ENCODE results near the gene UROC1.
A peak's percentile ranks its signal among the peaks of the same experiment; 100 is the strongest.

Gene UROC1

DNA sequence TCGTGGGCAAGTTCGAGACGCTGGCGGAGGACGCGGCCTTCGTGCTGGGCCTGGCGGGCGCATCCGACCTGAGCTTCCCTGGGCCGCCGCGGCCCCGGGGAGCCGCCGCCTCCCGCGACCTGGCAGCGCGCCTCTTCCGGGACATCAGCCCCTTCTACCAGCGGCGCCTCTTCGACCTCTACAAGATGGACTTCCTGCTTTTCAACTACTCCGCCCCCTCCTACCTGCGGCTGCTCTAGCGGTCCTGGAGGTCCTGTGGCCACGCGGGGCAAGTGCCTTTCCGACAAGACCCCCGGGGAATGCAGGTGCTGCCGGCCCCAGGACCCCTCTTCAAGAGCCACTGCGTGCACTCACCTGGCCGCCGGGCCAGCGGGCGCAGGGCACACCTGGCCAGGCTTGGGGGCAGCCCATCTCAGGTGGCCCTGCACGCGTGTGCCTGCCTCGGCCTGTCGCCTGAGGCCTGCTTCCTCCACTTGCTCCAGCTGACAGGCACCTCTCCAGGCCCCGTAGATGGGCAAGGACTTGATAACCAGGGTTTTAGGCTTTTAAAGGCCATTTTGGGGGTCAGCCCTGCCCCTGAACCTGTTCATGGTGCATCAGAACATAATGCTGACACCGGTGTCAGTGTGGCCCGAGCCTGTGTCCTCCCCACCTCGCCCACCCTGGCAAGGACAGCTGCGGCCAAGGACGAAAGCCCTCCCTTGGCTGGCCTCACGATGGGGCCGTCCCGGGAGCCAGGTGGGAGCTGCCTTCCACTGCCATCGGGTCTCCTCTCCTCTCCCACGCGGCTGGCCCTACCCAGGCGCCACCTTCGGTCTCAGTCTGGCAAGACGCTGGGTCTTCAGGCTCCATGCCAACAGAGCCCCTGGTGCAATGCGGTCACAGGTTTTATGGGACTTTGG lies 25.0 kb upstream of the UROC1 start:
- no peak for TF ChIP-seq CEBPB (IDR thresholded peaks at IDR 0.05)

DNA sequence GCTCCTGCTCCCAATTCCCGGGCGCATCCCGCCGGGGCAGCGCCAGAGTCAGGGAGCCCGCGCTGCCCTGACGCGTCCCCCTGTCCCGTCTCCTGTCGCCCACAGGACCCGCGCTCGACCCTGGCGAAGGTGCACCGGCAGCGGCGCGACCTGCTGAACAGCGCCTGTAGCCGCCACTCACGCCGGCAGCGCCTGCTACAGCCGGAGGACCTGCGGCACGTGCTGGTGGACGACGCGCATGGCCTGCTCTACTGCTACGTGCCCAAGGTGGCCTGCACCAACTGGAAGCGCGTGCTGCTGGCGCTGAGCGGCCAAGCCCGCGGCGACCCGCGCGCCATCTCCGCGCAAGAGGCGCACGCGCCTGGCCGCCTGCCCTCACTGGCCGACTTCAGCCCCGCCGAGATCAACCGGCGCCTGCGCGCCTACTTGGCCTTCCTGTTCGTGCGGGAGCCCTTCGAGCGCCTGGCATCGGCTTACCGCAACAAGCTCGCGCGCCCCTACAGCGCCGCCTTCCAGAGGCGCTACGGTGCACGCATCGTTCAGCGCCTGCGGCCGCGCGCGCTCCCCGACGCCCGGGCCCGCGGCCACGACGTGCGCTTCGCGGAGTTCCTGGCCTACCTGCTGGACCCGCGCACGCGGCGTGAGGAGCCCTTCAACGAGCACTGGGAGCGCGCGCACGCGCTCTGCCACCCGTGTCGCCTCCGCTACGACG lies 24.2 kb upstream of the UROC1 start:
- no peak for TF ChIP-seq EGR1 (IDR thresholded peaks at IDR 0.05)
- TF ChIP-seq, protein P1, sequence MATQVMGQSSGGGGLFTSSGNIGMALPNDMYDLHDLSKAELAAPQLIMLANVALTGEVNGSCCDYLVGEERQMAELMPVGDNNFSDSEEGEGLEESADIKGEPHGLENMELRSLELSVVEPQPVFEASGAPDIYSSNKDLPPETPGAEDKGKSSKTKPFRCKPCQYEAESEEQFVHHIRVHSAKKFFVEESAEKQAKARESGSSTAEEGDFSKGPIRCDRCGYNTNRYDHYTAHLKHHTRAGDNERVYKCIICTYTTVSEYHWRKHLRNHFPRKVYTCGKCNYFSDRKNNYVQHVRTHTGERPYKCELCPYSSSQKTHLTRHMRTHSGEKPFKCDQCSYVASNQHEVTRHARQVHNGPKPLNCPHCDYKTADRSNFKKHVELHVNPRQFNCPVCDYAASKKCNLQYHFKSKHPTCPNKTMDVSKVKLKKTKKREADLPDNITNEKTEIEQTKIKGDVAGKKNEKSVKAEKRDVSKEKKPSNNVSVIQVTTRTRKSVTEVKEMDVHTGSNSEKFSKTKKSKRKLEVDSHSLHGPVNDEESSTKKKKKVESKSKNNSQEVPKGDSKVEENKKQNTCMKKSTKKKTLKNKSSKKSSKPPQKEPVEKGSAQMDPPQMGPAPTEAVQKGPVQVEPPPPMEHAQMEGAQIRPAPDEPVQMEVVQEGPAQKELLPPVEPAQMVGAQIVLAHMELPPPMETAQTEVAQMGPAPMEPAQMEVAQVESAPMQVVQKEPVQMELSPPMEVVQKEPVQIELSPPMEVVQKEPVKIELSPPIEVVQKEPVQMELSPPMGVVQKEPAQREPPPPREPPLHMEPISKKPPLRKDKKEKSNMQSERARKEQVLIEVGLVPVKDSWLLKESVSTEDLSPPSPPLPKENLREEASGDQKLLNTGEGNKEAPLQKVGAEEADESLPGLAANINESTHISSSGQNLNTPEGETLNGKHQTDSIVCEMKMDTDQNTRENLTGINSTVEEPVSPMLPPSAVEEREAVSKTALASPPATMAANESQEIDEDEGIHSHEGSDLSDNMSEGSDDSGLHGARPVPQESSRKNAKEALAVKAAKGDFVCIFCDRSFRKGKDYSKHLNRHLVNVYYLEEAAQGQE (IDR thresholded peaks at IDR 0.05; ENCODE audit: low read depth), result no peak
- no peak for TF ChIP-seq CEBPB (IDR thresholded peaks at IDR 0.05)
- no peak for TF ChIP-seq TAF1 (IDR thresholded peaks at IDR 0.05; ENCODE audit: low read depth)
- TF ChIP-seq NFIC (IDR thresholded peaks at IDR 0.05), result no peak

DNA sequence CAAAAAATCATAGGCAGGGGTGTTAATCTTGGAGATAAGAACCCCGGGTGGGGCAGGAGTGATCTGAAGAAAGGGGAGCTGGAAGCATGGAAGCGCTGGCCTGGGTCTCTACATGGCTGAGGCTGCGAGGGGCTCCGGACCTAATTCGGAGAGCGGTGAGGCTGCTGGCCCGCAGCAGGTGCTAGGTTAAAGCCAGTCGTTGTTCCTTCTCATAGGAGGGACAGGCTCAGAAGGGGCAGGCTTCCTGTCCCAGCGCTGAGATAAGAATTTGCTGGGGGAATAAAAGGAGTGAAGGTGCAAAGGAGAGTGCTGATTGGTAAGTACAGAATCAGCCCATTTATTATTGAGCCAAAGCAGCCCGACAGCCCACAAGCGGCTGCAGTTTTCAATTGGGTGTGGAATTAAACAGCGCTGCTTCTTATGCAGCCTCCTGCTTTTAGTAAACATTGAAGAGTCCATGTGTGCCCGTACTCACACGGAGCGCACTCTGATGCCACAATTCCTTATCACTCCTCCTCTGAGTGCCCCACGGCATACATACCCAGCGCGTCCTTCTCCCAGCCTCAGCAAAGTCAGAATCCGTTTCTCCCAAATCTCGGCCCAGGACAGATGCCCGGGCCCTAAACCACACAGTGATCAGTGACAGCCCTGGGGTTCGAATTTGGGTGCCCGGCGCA lies 23.5 kb upstream of the UROC1 start:
- TF ChIP-seq EGR1 (IDR thresholded peaks at IDR 0.05) (no peak), EP300 (IDR thresholded peaks at IDR 0.05; ENCODE audit: borderline replicate concordance) (no peak), CREB1 (IDR thresholded peaks at IDR 0.05; ENCODE audit: low read depth) (no peak), TAF1 (IDR thresholded peaks at IDR 0.05; ENCODE audit: low read depth) (no peak), ZBTB7A (IDR thresholded peaks at IDR 0.05; ENCODE audit: low read depth) (no peak), YY1 (IDR thresholded peaks at IDR 0.05; ENCODE audit: low read depth) (no peak), FOXM1 (IDR thresholded peaks at IDR 0.05; ENCODE audit: borderline replicate concordance, low read depth) (no peak), TEAD4 (IDR thresholded peaks at IDR 0.05) (no peak), TCF12 (IDR thresholded peaks at IDR 0.05; ENCODE audit: low read depth) (no peak)
- TF ChIP-seq, protein P2, sequence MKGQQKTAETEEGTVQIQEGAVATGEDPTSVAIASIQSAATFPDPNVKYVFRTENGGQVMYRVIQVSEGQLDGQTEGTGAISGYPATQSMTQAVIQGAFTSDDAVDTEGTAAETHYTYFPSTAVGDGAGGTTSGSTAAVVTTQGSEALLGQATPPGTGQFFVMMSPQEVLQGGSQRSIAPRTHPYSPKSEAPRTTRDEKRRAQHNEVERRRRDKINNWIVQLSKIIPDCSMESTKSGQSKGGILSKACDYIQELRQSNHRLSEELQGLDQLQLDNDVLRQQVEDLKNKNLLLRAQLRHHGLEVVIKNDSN (IDR thresholded peaks at IDR 0.05), result no peak
- TF ChIP-seq, protein P3, sequence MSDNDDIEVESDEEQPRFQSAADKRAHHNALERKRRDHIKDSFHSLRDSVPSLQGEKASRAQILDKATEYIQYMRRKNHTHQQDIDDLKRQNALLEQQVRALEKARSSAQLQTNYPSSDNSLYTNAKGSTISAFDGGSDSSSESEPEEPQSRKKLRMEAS (IDR thresholded peaks at IDR 0.05), result no peak
- TF ChIP-seq, protein P1 (IDR thresholded peaks at IDR 0.05; ENCODE audit: low read depth), result no peak

DNA sequence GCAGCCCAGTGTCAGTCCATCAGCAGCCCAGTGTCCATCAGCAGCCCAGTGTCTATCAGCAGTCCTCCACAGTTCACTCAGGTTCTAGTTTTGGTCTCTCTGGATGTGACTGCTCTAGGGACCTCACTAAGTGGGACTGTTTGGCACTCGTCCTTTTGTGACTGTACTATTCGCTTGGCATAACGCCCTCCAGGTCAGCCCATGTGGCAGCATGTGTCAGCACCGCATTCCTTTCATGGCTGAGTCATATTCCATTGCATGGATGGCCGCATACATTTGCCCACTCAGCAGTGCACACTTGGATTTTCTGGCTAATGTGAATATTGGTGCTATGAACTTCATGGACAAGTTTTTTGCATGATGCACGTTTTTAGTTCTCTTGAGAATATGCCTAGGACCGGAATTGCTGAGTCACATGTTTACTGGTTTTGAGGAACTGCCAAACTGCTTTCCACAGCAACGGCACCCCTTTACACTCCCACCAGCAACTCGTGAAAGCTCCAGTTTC lies 22.8 kb upstream of the UROC1 start:
- TF ChIP-seq TEAD4 (IDR thresholded peaks at IDR 0.05) (peak; percentile 67; the same call in 1 of the 2 replicates), CEBPB (IDR thresholded peaks at IDR 0.05) (no peak), TCF12 (IDR thresholded peaks at IDR 0.05; ENCODE audit: low read depth) (no peak), NFIC (IDR thresholded peaks at IDR 0.05) (0 out of 2 replicates have a peak, but pooled peaks have one; percentile 34), FOXM1 (IDR thresholded peaks at IDR 0.05; ENCODE audit: borderline replicate concordance, low read depth) (no peak), TAF1 (IDR thresholded peaks at IDR 0.05; ENCODE audit: low read depth) (no peak)
- TF ChIP-seq, protein P1 (IDR thresholded peaks at IDR 0.05; ENCODE audit: low read depth), result no peak
- TF ChIP-seq, protein P3 (IDR thresholded peaks at IDR 0.05), result peak; percentile 61

Data from Ishikawa (cell line).